ENCODE results near the gene CEACAM7. TPM values are rescaled to one million over a fixed set of nuclear protein-coding genes. Genes with fewer than 3 reads are reported as not detected.

Gene CEACAM7
- total RNA-seq, 1 donor from 2014 or later, result not detected

DNA sequence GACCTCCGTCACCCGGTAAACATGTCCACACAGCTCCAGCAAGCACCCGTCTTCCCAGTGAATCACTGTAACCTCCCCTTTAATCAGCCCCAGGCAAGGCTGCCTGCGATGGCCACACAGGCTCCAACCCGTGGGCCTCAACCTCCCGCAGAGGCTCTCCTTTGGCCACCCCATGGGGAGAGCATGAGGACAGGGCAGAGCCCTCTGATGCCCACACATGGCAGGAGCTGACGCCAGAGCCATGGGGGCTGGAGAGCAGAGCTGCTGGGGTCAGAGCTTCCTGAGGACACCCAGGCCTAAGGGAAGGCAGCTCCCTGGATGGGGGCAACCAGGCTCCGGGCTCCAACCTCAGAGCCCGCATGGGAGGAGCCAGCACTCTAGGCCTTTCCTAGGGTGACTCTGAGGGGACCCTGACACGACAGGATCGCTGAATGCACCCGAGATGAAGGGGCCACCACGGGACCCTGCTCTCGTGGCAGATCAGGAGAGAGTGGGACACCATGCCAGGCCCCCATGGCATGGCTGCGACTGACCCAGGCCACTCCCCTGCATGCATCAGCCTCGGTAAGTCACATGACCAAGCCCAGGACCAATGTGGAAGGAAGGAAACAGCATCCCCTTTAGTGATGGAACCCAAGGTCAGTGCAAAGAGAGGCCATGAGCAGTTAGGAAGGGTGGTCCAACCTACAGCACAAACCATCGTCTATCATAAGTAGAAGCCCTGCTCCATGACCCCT lies 11.3 kb upstream of the CEACAM7 start:
- TF ChIP-seq, protein P1, sequence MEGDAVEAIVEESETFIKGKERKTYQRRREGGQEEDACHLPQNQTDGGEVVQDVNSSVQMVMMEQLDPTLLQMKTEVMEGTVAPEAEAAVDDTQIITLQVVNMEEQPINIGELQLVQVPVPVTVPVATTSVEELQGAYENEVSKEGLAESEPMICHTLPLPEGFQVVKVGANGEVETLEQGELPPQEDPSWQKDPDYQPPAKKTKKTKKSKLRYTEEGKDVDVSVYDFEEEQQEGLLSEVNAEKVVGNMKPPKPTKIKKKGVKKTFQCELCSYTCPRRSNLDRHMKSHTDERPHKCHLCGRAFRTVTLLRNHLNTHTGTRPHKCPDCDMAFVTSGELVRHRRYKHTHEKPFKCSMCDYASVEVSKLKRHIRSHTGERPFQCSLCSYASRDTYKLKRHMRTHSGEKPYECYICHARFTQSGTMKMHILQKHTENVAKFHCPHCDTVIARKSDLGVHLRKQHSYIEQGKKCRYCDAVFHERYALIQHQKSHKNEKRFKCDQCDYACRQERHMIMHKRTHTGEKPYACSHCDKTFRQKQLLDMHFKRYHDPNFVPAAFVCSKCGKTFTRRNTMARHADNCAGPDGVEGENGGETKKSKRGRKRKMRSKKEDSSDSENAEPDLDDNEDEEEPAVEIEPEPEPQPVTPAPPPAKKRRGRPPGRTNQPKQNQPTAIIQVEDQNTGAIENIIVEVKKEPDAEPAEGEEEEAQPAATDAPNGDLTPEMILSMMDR (conservative IDR thresholded peaks at IDR 0.05), result no peak
- no peak overlapping the region for H3K4me3 Mint-ChIP-seq
- DNase-seq (ENCODE audit: low read depth, low spot score), result no peak
- H3K36me3 Mint-ChIP-seq (ENCODE audit: low read depth), result peaks cover 4% of the 10 kb centered on the region
- no peaks in the 10 kb centered on the region for H3K4me1 Mint-ChIP-seq
- peaks cover 12% of the 10 kb centered on the region for H3K9me3 Mint-ChIP-seq
- no peak overlapping the region for H3K27ac Mint-ChIP-seq (ENCODE audit: unreplicated experiment)
- no peaks in the 10 kb centered on the region for H3K27me3 Mint-ChIP-seq (ENCODE audit: low read depth)

DNA sequence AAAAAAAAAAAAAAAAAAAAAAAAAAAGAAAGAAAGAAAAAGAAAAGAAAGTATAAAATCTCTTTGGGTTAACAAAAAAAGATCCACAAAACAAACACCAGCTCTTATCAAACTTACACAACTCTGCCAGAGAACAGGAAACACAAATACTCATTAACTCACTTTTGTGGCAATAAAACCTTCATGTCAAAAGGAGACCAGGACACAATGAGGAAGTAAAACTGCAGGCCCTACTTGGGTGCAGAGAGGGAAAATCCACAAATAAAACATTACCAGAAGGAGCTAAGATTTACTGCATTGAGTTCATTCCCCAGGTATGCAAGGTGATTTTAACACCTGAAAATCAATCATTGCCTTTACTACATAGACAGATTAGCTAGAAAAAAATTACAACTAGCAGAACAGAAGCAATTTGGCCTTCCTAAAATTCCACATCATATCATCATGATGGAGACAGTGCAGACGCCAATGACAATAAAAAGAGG lies 10.7 kb upstream of the CEACAM7 start:
- TF ChIP-seq, protein P1 (conservative IDR thresholded peaks at IDR 0.05), result no peak
- H3K36me3 Mint-ChIP-seq (ENCODE audit: low read depth), result peaks cover 4% of the 10 kb centered on the region
- no peak overlapping the region for H3K4me3 Mint-ChIP-seq
- H3K4me1 Mint-ChIP-seq, result no peaks in the 10 kb centered on the region
- peaks cover 12% of the 10 kb centered on the region for H3K9me3 Mint-ChIP-seq
- H3K27me3 Mint-ChIP-seq (ENCODE audit: low read depth), result no peaks in the 10 kb centered on the region
- no peak for DNase-seq (ENCODE audit: low read depth, low spot score)
- no peak overlapping the region for H3K27ac Mint-ChIP-seq (ENCODE audit: unreplicated experiment)

DNA sequence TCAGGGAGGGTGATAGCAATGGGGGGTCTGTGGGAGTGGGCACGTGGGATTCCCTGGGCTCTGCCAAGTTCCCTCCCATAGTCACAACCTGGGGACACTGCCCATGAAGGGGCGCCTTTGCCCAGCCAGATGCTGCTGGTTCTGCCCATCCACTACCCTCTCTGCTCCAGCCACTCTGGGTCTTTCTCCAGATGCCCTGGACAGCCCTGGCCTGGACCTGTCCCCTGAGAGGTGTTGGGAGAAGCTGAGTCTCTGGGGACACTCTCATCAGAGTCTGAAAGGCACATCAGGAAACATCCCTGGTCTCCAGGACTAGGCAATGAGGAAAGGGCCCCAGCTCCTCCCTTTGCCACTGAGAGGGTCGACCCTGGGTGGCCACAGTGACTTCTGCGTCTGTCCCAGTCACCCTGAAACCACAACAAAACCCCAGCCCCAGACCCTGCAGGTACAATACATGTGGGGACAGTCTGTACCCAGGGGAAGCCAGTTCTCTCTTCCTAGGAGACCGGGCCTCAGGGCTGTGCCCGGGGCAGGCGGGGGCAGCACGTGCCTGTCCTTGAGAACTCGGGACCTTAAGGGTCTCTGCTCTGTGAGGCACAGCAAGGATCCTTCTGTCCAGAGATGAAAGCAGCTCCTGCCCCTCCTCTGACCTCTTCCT lies 9.3 kb upstream of the CEACAM7 start:
- DNase-seq (ENCODE audit: low read depth, low spot score), result no peak
- no peak overlapping the region for H3K27ac Mint-ChIP-seq (ENCODE audit: unreplicated experiment)
- H3K27me3 Mint-ChIP-seq (ENCODE audit: low read depth), result no peaks in the 10 kb centered on the region
- peaks cover 12% of the 10 kb centered on the region for H3K9me3 Mint-ChIP-seq
- peaks cover 4% of the 10 kb centered on the region for H3K36me3 Mint-ChIP-seq (ENCODE audit: low read depth)
- H3K4me3 Mint-ChIP-seq, result no peak overlapping the region
- TF ChIP-seq, protein P1 (conservative IDR thresholded peaks at IDR 0.05), result no peak
- H3K4me1 Mint-ChIP-seq, result no peaks in the 10 kb centered on the region

DNA sequence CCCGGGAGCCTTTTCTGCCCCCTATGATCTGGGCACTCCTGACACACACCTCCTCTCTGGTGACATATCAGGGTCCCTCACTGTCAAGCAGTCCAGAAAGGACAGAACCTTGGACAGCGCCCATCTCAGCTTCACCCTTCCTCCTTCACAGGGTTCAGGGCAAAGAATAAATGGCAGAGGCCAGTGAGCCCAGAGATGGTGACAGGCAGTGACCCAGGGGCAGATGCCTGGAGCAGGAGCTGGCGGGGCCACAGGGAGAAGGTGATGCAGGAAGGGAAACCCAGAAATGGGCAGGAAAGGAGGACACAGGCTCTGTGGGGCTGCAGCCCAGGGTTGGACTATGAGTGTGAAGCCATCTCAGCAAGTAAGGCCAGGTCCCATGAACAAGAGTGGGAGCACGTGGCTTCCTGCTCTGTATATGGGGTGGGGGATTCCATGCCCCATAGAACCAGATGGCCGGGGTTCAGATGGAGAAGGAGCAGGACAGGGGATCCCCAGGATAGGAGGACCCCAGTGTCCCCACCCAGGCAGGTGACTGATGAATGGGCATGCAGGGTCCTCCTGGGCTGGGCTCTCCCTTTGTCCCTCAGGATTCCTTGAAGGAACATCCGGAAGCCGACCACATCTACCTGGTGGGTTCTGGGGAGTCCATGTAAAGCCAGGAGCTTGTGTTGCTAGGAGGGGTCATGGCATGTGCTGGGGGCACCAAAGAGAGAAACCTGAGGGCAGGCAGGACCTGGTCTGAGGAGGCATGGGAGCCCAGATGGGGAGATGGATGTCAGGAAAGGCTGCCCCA lies 8.5 kb upstream of the CEACAM7 start:
- Mint-ChIP-seq H3K36me3 (ENCODE audit: low read depth) (peaks cover 4% of the 10 kb centered on the region), H3K9me3 (peaks cover 12% of the 10 kb centered on the region), H3K27me3 (ENCODE audit: low read depth) (no peaks in the 10 kb centered on the region), H3K27ac (ENCODE audit: unreplicated experiment) (no peak overlapping the region), H3K4me3 (no peak overlapping the region), H3K4me1 (no peaks in the 10 kb centered on the region)
- no peak for DNase-seq (ENCODE audit: low read depth, low spot score)
- TF ChIP-seq, protein P1 (conservative IDR thresholded peaks at IDR 0.05), result no peak

DNA sequence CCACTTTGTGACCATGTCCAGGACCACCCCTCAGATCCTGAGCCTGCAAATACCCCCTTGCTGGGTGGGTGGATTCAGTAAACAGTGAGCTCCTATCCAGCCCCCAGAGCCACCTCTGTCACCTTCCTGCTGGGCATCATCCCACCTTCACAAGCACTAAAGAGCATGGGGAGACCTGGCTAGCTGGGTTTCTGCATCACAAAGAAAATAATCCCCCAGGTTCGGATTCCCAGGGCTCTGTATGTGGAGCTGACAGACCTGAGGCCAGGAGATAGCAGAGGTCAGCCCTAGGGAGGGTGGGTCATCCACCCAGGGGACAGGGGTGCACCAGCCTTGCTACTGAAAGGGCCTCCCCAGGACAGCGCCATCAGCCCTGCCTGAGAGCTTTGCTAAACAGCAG lies 7.7 kb upstream of the CEACAM7 start:
- no peak overlapping the region for H3K27ac Mint-ChIP-seq (ENCODE audit: unreplicated experiment)
- no peak for DNase-seq (ENCODE audit: low read depth, low spot score)
- no peaks in the 10 kb centered on the region for H3K4me1 Mint-ChIP-seq
- H3K36me3 Mint-ChIP-seq (ENCODE audit: low read depth), result peaks cover 4% of the 10 kb centered on the region
- TF ChIP-seq, protein P1 (conservative IDR thresholded peaks at IDR 0.05), result no peak
- no peaks in the 10 kb centered on the region for H3K27me3 Mint-ChIP-seq (ENCODE audit: low read depth)
- peaks cover 19% of the 10 kb centered on the region for H3K9me3 Mint-ChIP-seq
- H3K4me3 Mint-ChIP-seq, result no peak overlapping the region

All from neural crest cell (in vitro differentiated cells).